HK-2 (cell line): ENCODE data around the gene FTMT.
"Not testable (repeated sequence)": the region's sequence is repeated elsewhere in the genome, so short reads cannot be mapped to it uniquely, and the experiment has no call there.

Experiments
- DNase-seq: peaks from one replicate; pipeline ENCODE4 v3.0.0-alpha.2; 2018; ENCODE audit not compliant: unreplicated experiment

FTMT gene

GRCh38 chr5:121851643-121852574 lies at the start of gene FTMT:
FTMT (plus strand) TSS chr5:121851882; CDS start chr5:121851964, 82 bp downstream.
- no peak for DNase-seq

GRCh38 chr5:121805251-121805650 lies 46.4 kb upstream of the FTMT start:
- DNase-seq: not testable (repeated sequence)

GRCh38 chr5:121805911-121806310 lies 45.8 kb upstream of the FTMT start:
- DNase-seq: no peak

GRCh38 chr5:121816164-121816563 lies 35.5 kb upstream of the FTMT start:
- DNase-seq: no peak

- DNase-seq: no peak
Observed at GRCh38 chr5:121819682-121820261, 31.9 kb upstream of the FTMT start.

- no peak for DNase-seq
Observed at GRCh38 chr5:121833617-121834016, 18.1 kb upstream of the FTMT start.

GRCh38 chr5:121834021-121834420 lies 17.7 kb upstream of the FTMT start:
- DNase-seq: no peak

- DNase-seq: no peak
Observed at GRCh38 chr5:121841892-121842291, 9.8 kb upstream of the FTMT start.

GRCh38 chr5:121850272-121850671 lies 1.4 kb upstream of the FTMT start:
- no peak for DNase-seq

GRCh38 chr5:121853850-121854249 lies 2.2 kb downstream of the FTMT start:
- no peak for DNase-seq

- no peak for DNase-seq
Observed at GRCh38 chr5:121862801-121863200, 11.1 kb downstream of the FTMT start.

- DNase-seq: no peak
Observed at GRCh38 chr5:121863753-121864285, 12.1 kb downstream of the FTMT start.

- no peak for DNase-seq
Observed at GRCh38 chr5:121867403-121867802, 15.7 kb downstream of the FTMT start.

- no peak for DNase-seq
Observed at GRCh38 chr5:121870489-121870888, 18.8 kb downstream of the FTMT start.

GRCh38 chr5:121872856-121873255 lies 21.2 kb downstream of the FTMT start:
- DNase-seq: no peak

GRCh38 chr5:121873409-121873808 lies 21.7 kb downstream of the FTMT start:
- no peak for DNase-seq

GRCh38 chr5:121885630-121886029 lies 33.9 kb downstream of the FTMT start:
- DNase-seq: no peak

GRCh38 chr5:121887727-121888126 lies 36.0 kb downstream of the FTMT start:
- no peak for DNase-seq

GRCh38 chr5:121890297-121890858 lies 38.7 kb downstream of the FTMT start:
- DNase-seq: no peak

- DNase-seq: no peak
Observed at GRCh38 chr5:121897341-121897740, 45.7 kb downstream of the FTMT start.

GRCh38 chr5:121899346-121899745 lies 47.7 kb downstream of the FTMT start:
- DNase-seq: no peak
